Activated CD4-positive, alpha-beta T cell treated with anti-CD3 and anti-CD28 coated beads for 36 hours (primary cell): ENCODE data around the gene OR8H2. TPM values are rescaled to one million over a fixed set of nuclear protein-coding genes. Genes with fewer than 3 reads are reported as not detected.
"Not testable (repeated sequence)": the region's sequence is repeated elsewhere in the genome, so short reads cannot be mapped to it uniquely, and the experiment has no call there.

Experiments
- ATAC-seq: fragments of 200-7000 bp; cut with Tn5 transposase; one replicate; pipeline ENCODE4 v1.10.0; 2021; ENCODE audit warnings: mild to moderate bottlenecking, moderate library complexity
- CTCF ChIA-PET: fragments of 350-600 bp; sonication (Branson Sonifier 250); formaldehyde crosslinking; loops from one replicate; lab custom pipeline; 2021; ENCODE audit warnings: antibody characterized with exemption; lab: Charles Lee
- POLR2A ChIA-PET: fragments of 350-600 bp; sonication (Branson Sonifier 250); formaldehyde crosslinking; loops from one replicate; lab custom pipeline; 2021; ENCODE audit warnings: antibody characterized with exemption, inconsistent platforms; lab: Charles Lee
- DNase-seq: peaks from one replicate; pipeline ENCODE4 v3.0.0-alpha.2; 2020
- H3K27ac Mint-ChIP-seq: one replicate; pipeline ENCODE4 v1.8.0; 2021; ENCODE audit warnings: mixed read lengths
- H3K27me3 Mint-ChIP-seq: one replicate; pipeline ENCODE4 v1.8.0; 2021; ENCODE audit warnings: mixed read lengths
- H3K36me3 Mint-ChIP-seq: one replicate; pipeline ENCODE4 v1.8.0; 2021; ENCODE audit warnings: low read depth, mixed read lengths
- H3K4me1 Mint-ChIP-seq: one replicate; pipeline ENCODE4 v1.8.0; 2021; ENCODE audit warnings: mixed read lengths
- H3K4me3 Mint-ChIP-seq: one replicate; pipeline ENCODE4 v1.8.0; 2021; ENCODE audit warnings: mild to moderate bottlenecking, moderate library complexity, mixed read lengths
- H3K9me3 Mint-ChIP-seq: one replicate; pipeline ENCODE4 v1.8.0; 2021; ENCODE audit warnings: low read depth, mixed read lengths
- intact Hi-C, 2 experiments: fragments of 100-400 bp; cut with DNase I in 1 of 2; cut with micrococcal nuclease in 1 of 2; formaldehyde crosslinking; loops; one replicate each; pipeline versions ENCODE4 v1.14.2 to v1.15.1; 2022 to 2024; cut with DNase I, micrococcal nuclease
- total RNA-seq, 2 experiments: library from RNA; stranded (reverse); gene quantifications; one replicate each; pipeline ENCODE4 v1.2.3, GENCODE V29; 2021

OR8H2 gene, protein sequence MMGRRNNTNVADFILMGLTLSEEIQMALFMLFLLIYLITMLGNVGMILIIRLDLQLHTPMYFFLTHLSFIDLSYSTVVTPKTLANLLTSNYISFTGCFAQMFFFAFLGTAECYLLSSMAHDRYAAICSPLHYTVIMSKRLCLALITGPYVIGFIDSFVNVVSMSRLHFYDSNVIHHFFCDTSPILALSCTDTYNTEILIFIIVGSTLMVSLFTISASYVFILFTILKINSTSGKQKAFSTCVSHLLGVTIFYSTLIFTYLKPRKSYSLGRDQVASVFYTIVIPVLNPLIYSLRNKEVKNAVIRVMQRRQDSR
- not detected for total RNA-seq

DNA sequence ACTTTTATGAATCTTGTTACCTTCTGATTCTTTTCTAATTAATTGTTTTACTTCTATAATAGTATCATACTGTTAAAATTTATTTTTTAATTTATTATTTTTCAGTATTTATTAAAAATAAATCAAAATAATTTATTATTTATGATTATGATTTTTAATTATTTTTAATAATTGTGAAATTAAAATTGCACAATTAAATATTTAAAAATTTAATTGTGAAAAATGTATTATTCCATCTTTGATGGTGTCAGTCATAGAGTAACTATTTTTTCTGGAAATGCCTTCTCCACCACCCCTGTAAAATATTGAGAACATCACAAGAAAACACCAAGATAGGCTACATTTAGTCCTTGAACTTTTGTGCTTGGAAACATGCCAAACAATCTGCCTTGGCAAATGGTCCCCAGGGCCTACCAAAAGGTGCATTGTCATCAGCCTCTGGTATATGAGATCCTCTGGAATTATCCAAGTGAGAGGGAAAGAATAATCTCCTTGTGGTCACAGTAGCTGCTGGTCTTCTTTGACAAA lies at the start of gene OR8H2:
TSS of gene OR8H2 (plus strand) at position 478 of the 528 bp plus-strand sequence. CDS start 1,356 bp downstream, outside the sequence.
- Mint-ChIP-seq H3K4me1 (no peaks in the 10 kb centered on the region), H3K27me3 (no peaks in the 10 kb centered on the region), H3K36me3 (no peaks in the 10 kb centered on the region), H3K4me3 (no peak within 1 kb of the TSS), H3K27ac (no peak within 1 kb of the TSS), H3K9me3 (peaks cover 15% of the 10 kb centered on the region)
- intact Hi-C loops: no loop called here
- ChIA-PET POLR2A (no interaction called here), CTCF (no interaction called here)
- ATAC-seq (no peak), DNase-seq (no peak)

DNA sequence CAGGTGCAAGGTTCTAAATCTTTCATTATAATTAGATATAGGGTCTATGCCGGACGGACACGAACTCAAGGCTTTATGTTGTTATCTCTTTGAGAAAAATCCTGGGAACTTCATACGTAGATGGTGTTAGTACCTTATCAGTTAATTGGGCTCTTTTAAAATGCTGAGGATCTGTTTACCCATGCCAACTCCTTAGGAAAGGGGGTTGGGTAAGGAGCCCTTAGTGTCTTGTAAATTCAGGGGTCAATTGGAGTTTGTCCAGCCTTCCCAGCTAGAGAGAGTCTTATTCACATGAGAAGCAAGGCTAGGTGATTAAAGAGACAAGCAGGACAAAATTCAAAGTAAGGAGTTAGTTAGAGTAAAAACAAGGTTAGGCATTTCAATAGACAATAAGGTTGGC lies 47.1 kb upstream of the OR8H2 start:
- H3K27me3 Mint-ChIP-seq, H3K36me3 Mint-ChIP-seq, H3K4me1 Mint-ChIP-seq, H3K27ac Mint-ChIP-seq, POLR2A ChIA-PET, intact Hi-C loops, H3K4me3 Mint-ChIP-seq, ATAC-seq, CTCF ChIA-PET, DNase-seq: not testable (repeated sequence)
- peaks cover 19% of the 10 kb centered on the region for H3K9me3 Mint-ChIP-seq

DNA sequence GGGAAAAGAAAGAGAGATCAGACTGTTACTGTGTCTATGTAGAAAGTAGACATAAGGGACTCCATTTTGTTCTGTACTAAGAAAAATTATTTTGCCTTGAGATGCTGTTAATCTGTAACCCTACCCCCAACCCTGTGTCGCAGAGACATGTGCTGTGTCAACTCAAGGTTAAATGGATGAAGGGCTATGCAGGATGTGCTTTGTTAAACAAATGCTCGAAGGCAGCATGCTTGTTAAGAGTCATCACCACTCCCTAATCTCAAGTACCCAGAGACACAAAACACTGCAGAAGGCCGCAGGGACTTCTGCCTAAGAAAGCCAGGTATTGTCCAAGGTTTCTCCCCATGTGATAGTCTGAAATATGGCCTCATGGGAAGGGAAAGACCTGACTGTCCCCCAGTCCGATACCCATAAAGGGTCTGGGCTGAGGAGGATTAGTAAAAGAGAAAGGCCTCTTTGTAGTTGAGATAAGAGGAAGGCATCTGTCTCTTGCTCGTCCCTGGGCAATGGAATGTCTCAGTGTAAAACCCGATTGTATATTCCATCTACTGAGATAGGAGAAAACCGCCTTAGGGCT lies 45.7 kb upstream of the OR8H2 start:
- H3K4me1 Mint-ChIP-seq, H3K4me3 Mint-ChIP-seq, DNase-seq, CTCF ChIA-PET, H3K27me3 Mint-ChIP-seq, H3K27ac Mint-ChIP-seq, ATAC-seq, intact Hi-C loops, POLR2A ChIA-PET, H3K36me3 Mint-ChIP-seq: not testable (repeated sequence)
- H3K9me3 Mint-ChIP-seq: peaks cover 19% of the 10 kb centered on the region

- H3K4me3 Mint-ChIP-seq, H3K27ac Mint-ChIP-seq, CTCF ChIA-PET, H3K36me3 Mint-ChIP-seq, POLR2A ChIA-PET, H3K4me1 Mint-ChIP-seq, H3K27me3 Mint-ChIP-seq, intact Hi-C loops, DNase-seq, ATAC-seq: not testable (repeated sequence)
- H3K9me3 Mint-ChIP-seq: peaks cover 19% of the 10 kb centered on the region
Observed at GRCh38 chr11:56058260-56058780, 45.2 kb upstream of the OR8H2 start.

GRCh38 chr11:56066980-56067379 lies 36.5 kb upstream of the OR8H2 start:
- Mint-ChIP-seq H3K27me3 (no peaks in the 10 kb centered on the region), H3K4me1 (no peaks in the 10 kb centered on the region), H3K27ac (no peak overlapping the region), H3K9me3 (peaks cover 12% of the 10 kb centered on the region), H3K36me3 (no peaks in the 10 kb centered on the region), H3K4me3 (no peak overlapping the region)
- DNase-seq: no peak
- ChIA-PET CTCF (no interaction called here), POLR2A (no interaction called here)
- intact Hi-C loops: no loop called here
- ATAC-seq: no peak

DNA sequence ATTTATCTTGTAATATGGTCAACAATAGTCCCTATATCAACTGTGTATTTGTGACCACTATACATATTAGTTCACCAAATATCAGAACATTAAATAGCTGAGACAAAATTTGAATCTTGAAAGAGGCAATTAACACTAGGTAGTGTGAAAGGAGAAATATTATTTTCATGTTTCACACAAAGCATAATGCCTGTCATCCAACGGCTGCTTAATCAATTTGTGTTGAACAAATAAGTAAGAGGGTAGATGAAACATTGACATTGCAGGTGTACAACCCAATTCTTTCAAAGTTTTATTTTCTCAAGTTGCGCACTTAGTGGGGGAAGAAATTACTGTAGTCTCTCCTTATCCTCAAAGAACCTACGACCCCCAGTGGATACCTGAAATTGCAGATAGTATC lies 13.8 kb upstream of the OR8H2 start:
- POLR2A ChIA-PET: no interaction called here
- ATAC-seq (no peak), DNase-seq (no peak)
- no peak overlapping the region for H3K4me3 Mint-ChIP-seq
- no peak overlapping the region for H3K27ac Mint-ChIP-seq
- H3K9me3 Mint-ChIP-seq: peaks cover 5% of the 10 kb centered on the region
- intact Hi-C loops: no loop called here
- no peaks in the 10 kb centered on the region for H3K36me3 Mint-ChIP-seq
- H3K4me1 Mint-ChIP-seq: no peaks in the 10 kb centered on the region
- CTCF ChIA-PET: no interaction called here
- no peaks in the 10 kb centered on the region for H3K27me3 Mint-ChIP-seq

DNA sequence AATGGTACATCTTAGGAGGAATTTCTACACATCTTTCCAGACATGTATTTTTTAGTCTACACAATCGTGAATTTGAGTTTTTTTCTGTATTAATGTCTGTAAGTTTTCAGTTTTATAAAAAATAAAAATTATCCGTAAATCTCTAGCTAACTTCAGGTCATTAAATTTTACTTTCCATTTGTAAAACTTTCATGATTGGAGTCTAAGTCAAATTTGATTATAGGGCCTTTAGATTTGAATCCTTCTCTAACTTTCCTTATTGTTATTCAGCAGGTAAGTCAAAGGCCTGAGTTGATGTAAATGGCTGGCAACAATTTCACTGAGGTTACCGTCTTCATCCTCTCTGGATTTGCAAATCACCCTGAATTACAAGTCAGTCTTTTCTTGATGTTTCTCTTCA lies 10.5 kb upstream of the OR8H2 start, which contains the start of gene OR8I2:
TSS of gene OR8I2 (plus strand) at position 301 of the 400 bp plus-strand sequence. CDS start at position 301, 0 bp downstream.
- no peaks in the 10 kb centered on the region for H3K36me3 Mint-ChIP-seq
- ChIA-PET POLR2A (no interaction called here), CTCF (interaction anchor here (0.6 kb wide), 1 partner anchor 243 kb away, joined by 3 read pairs; no protein-coding TSS in a partner anchor)
- no peak for DNase-seq
- H3K27ac Mint-ChIP-seq: no peak within 1 kb of the TSS
- intact Hi-C loops: no loop called here
- no peaks in the 10 kb centered on the region for H3K4me1 Mint-ChIP-seq
- no peaks in the 10 kb centered on the region for H3K27me3 Mint-ChIP-seq
- ATAC-seq: no peak
- peaks cover 9% of the 10 kb centered on the region for H3K9me3 Mint-ChIP-seq
- no peak within 1 kb of the TSS for H3K4me3 Mint-ChIP-seq

DNA sequence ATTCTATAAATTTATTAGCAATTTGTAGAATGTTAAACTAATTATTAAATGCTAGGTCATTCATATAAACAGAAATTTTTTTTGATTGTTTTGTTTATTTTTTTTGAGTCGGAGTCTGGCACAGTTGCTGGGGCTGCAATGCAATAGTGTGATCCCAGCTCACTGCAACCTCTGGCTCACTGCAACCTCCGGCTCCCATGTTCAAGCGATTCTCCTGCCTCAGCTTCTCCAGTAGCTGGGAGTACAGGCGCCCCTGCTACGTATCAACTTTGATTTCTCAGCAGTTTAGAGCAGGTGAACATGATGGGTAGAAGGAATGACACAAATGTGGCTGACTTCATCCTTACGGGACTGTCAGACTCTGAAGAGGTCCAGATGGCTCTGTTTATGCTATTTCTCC lies 18.6 kb downstream of the OR8H2 start, which contains the start of gene OR8H3:
TSS of gene OR8H3 (plus strand) at position 301 of the 400 bp plus-strand sequence. CDS start at position 301, 0 bp downstream.
- no peak for ATAC-seq
- Mint-ChIP-seq H3K27me3 (no peaks in the 10 kb centered on the region), H3K4me1 (no peaks in the 10 kb centered on the region), H3K27ac (no peak within 1 kb of the TSS), H3K36me3 (no peaks in the 10 kb centered on the region), H3K9me3 (peaks cover 12% of the 10 kb centered on the region), H3K4me3 (no peak within 1 kb of the TSS)
- POLR2A ChIA-PET: no interaction called here
- intact Hi-C loops: loop anchor here in 1 of 2 experiments (10.0 kb wide), 1 partner anchor 53 kb away; the partner anchor contains the start of gene OR5J2
- DNase-seq: no peak
- CTCF ChIA-PET: no interaction called here

DNA sequence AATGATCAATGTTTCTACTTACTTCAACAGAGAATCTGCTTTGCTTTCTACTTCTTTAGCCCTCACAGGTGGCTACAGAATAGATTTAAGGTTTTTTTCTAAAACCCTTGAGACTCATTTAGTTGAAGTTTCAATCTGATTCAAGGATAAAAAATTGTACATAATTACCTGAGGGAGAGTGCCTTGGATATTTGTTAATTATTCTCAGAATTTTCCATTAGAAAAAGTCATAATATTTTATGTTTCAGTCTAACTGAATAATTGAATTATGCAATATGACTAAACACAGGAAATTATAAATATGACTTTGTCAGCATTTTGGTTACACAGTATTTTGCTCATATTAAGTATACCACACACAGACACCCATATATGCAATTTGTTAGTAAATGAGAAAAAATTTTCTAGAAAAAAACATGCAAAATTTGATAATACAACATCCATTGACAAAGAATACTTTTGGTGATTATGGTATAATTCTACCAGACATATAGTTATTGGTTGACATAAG lies 36.7 kb downstream of the OR8H2 start, which contains the start of gene OR8J3:
TSS of gene OR8J3 (minus strand) at position 51 of the 511 bp plus-strand sequence. CDS start 2,483 bp downstream, outside the sequence.
- DNase-seq: no peak
- H3K36me3 Mint-ChIP-seq: no peaks in the 10 kb centered on the region
- H3K4me1 Mint-ChIP-seq: no peaks in the 10 kb centered on the region
- intact Hi-C loops: no loop called here
- no peak within 1 kb of the TSS for H3K4me3 Mint-ChIP-seq
- POLR2A ChIA-PET: no interaction called here
- no peaks in the 10 kb centered on the region for H3K27me3 Mint-ChIP-seq
- no peak for ATAC-seq
- H3K9me3 Mint-ChIP-seq: peaks cover 14% of the 10 kb centered on the region
- H3K27ac Mint-ChIP-seq: no peak within 1 kb of the TSS
- CTCF ChIA-PET: no interaction called here

DNA sequence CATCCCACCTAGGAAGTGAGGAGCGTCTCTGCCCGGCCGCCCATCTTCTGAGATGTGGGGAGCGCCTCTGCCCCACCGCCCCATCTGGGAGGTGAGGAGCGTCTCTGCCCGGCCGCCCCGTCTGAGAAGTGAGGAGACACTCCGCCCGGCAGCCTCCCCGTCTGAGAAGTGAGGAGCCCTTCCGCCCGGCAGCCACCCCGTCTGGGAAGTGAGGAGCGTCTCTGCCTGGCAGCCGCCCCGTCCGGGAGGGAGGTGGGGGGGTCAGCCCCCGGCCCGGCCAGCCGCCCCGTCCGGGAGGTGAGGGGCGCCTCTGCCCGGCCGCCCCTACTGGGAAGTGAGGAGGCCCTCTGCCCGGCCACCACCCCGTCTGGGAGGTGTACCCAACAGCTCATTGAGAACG lies 40.2 kb downstream of the OR8H2 start:
- H3K36me3 Mint-ChIP-seq, intact Hi-C loops, H3K4me1 Mint-ChIP-seq, H3K27ac Mint-ChIP-seq, ATAC-seq, DNase-seq, CTCF ChIA-PET, H3K27me3 Mint-ChIP-seq, POLR2A ChIA-PET, H3K4me3 Mint-ChIP-seq: not testable (repeated sequence)
- peaks cover 13% of the 10 kb centered on the region for H3K9me3 Mint-ChIP-seq

DNA sequence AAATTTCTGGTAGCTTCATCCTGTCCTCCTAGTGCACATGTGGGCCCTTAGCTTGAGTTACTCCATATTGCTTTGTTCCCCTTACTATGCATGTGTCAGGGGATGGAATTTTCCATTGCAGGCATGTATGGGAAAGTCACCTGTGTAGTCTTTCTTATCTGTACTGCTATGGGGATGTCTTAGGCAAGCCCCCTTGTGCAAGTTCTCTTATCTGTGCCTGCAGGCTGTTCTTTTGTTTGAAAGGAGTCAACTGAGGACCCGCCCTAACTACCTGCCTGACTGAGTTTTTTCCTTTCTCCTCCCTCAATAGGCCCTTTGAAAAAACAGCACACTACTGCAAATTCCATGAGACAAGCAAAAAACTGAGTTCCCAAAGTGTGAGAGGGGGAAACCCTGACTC lies 47.9 kb downstream of the OR8H2 start:
- H3K9me3 Mint-ChIP-seq: peaks cover 30% of the 10 kb centered on the region
- intact Hi-C loops: no loop called here
- ChIA-PET POLR2A (no interaction called here), CTCF (no interaction called here)
- H3K27ac Mint-ChIP-seq: no peak overlapping the region
- no peaks in the 10 kb centered on the region for H3K36me3 Mint-ChIP-seq
- H3K27me3 Mint-ChIP-seq: no peaks in the 10 kb centered on the region
- no peak overlapping the region for H3K4me3 Mint-ChIP-seq
- H3K4me1 Mint-ChIP-seq: no peaks in the 10 kb centered on the region
- DNase-seq (no peak), ATAC-seq (no peak)
